IPS-18a (cell line): Measurements from ENCODE around the gene CCDC127.
A peak's percentile ranks its signal among the peaks of the same experiment; 100 is the strongest.
"Not testable (repeated sequence)": the region's sequence is repeated elsewhere in the genome, so short reads cannot be mapped to it uniquely, and the experiment has no call there.

Source experiments
- H3K27ac ChIP-seq: one replicate; pipeline ENCODE4 v1.5.1; 2013; ENCODE audit warnings: low read length
- H3K27me3 ChIP-seq: one replicate; pipeline ENCODE4 v1.6.1; 2013; ENCODE audit warnings: mild to moderate bottlenecking, low read length; ENCODE audit not compliant: control insufficient read depth, insufficient read depth
- H3K36me3 ChIP-seq: one replicate; pipeline ENCODE4 v1.6.1; 2013; ENCODE audit warnings: low read depth, low read length; ENCODE audit not compliant: control insufficient read depth
- H3K4me1 ChIP-seq: one replicate; pipeline ENCODE4 v1.6.1; 2013; ENCODE audit warnings: low read depth, low read length; ENCODE audit not compliant: control insufficient read depth
- H3K4me3 ChIP-seq: one replicate; pipeline ENCODE4 v1.5.1; 2013; ENCODE audit warnings: low read length
- H3K9ac ChIP-seq: one replicate; pipeline ENCODE4 v1.6.1; 2013; ENCODE audit warnings: mild to moderate bottlenecking, low read length, moderate library complexity
- H3K9me3 ChIP-seq: one replicate; pipeline ENCODE4 v1.6.1; 2013; ENCODE audit warnings: low read depth, low read length; ENCODE audit not compliant: control insufficient read depth

Gene CCDC127

DNA sequence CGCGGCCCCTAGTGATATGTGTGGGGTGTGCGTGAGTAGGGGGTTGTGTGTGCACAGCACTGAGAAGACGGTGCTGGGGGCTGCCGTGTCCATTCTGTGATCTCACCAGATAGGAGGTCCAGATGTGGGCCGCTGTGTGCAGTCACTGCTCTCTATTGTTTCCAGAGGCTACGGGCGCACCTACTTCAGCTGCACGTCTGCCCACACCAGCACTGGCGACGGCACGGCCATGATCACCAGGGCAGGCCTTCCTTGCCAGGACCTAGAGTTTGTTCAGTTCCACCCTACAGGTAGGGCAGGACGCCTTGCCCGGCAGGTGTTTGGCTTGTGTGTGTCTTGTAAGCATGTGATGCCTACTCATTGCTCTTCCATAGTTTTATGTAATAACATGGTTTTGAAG, 12.8 kb upstream of the CCDC127 start:
- Histone ChIP-seq H3K27ac (no peak overlapping the region), H3K4me3 (no peak overlapping the region), H3K27me3 (no peaks in the 10 kb centered on the region), H3K9me3 (no peaks in the 10 kb centered on the region), H3K9ac (no peak overlapping the region), H3K4me1 (no peaks in the 10 kb centered on the region), H3K36me3 (peaks cover 64% of the 10 kb centered on the region)

GRCh38 chr5:228886-229285, 10.9 kb upstream of the CCDC127 start:
- Histone ChIP-seq H3K36me3 (peaks cover 68% of the 10 kb centered on the region), H3K27ac (no peak overlapping the region), H3K9me3 (no peaks in the 10 kb centered on the region), H3K4me1 (no peaks in the 10 kb centered on the region), H3K4me3 (no peak overlapping the region), H3K9ac (no peak overlapping the region), H3K27me3 (no peaks in the 10 kb centered on the region)

DNA sequence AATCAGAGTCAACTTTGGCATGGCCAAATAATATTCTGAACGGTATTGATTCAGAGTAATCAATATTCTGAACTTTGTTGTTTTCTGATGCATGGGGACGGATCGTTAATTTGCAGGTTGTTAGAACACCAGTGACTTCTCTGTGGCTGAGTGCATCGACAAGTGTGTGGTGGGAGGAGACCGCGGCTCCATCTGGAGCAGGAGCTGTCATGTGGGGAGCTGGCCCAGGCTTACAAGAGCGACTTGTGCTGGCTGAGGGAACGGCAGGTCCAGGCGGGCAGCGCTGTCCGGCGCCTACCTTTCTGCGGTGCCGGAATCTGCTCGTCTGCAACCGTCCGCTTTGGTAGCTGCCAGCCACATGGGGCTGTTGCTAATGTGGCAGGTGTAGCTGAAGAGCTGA, 9.4 kb upstream of the CCDC127 start:
- not testable (repeated sequence) for H3K27ac ChIP-seq, H3K27me3 ChIP-seq, H3K9ac ChIP-seq, H3K4me1 ChIP-seq, H3K4me3 ChIP-seq, H3K9me3 ChIP-seq
- peaks cover 59% of the 10 kb centered on the region for H3K36me3 ChIP-seq

DNA sequence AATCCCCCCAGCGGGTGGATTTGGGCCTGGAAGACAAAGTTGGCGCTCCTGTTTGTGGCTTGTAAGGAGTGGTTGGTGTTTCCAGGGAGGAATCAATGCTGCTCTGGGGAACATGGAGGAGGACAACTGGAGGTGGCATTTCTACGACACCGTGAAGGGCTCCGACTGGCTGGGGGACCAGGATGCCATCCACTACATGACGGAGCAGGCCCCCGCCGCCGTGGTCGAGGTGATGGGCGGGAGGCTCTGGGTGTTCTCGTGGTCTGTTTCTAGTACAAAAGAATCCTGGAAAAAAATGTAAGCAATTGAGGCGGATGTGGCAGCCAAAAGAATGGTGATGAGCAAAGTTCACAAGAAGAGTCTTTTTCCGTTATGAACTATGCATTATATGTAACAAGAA, 7.4 kb upstream of the CCDC127 start:
- no peaks in the 10 kb centered on the region for H3K4me1 ChIP-seq
- H3K27me3 ChIP-seq, result no peaks in the 10 kb centered on the region
- no peak overlapping the region for H3K27ac ChIP-seq
- no peak overlapping the region for H3K9ac ChIP-seq
- peaks cover 53% of the 10 kb centered on the region for H3K36me3 ChIP-seq
- H3K9me3 ChIP-seq, result no peaks in the 10 kb centered on the region
- no peak overlapping the region for H3K4me3 ChIP-seq

DNA sequence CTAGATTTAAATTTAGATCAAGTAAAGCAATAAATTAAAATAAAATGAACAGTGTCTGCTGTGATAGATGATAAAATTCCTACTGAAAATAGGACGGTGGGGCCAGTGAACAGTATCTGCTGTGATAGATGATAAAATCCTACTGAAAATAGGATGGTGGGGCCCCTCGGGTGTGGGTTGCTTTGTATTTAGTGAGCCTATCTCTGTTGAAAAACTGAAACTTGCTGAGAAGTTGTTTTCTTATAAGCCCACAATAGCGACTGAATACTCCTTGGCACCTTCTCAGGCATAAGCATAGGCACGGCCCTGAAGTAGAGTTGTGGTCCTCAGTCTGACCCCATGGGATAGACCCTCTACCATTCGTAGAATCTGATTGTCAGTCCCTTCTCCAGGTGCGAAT, 5.8 kb upstream of the CCDC127 start:
- Histone ChIP-seq H3K27me3 (no peaks in the 10 kb centered on the region), H3K9me3 (no peaks in the 10 kb centered on the region), H3K27ac (no peak overlapping the region), H3K4me3 (no peak overlapping the region), H3K9ac (no peak overlapping the region), H3K4me1 (peaks cover 9% of the 10 kb centered on the region), H3K36me3 (peaks cover 41% of the 10 kb centered on the region)

- peaks cover 35% of the 10 kb centered on the region for H3K36me3 ChIP-seq
- H3K9ac ChIP-seq, H3K9me3 ChIP-seq, H3K4me3 ChIP-seq, H3K27me3 ChIP-seq, H3K27ac ChIP-seq, H3K4me1 ChIP-seq: not testable (repeated sequence)
Observed at GRCh38 chr5:222951-223715, 5.2 kb upstream of the CCDC127 start.

DNA sequence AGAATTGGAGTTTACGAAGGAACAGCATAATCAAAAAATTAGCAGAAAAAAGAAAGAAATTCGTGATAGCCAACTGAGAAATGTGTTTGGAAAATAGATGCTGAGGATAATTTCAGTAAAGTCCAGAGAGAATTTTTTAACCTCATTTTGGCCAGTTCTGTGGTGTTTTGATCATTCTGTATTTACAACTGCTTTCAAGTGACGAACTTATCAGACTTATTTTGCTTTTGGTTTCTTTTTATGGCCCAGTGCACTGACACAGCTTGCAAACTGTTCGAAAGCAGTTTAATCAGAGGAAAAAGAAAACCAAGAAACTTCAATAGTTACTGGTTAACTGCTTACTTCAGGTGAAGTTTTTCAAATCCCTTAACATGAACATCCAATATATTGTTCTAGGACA, 2.0 kb upstream of the CCDC127 start:
- Histone ChIP-seq H3K27ac (no peak overlapping the region), H3K9me3 (no peaks in the 10 kb centered on the region), H3K36me3 (peaks cover 10% of the 10 kb centered on the region), H3K4me3 (peak overlapping the region; percentile 95), H3K27me3 (no peaks in the 10 kb centered on the region), H3K9ac (peak overlapping the region; percentile 72), H3K4me1 (peaks cover 9% of the 10 kb centered on the region)

DNA sequence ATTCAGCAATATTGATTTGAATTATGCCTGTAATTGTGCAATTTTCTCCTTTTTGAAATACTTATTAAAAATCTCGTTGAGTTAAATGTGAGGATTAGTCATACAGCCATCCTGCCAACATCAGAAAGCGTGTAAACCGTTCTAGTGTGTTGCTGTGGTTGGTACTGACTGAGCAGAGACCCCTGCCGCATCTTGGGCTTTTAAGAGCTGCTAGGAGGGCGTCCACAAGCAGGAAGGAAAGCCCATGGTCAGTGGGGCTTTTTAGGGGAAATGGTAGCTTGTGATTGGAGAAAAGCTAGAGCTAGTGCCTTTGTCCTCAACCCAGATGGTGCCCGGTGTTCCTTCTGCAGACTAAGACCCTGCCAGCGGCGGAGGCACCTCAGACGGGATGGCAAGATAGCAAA, 1.5 kb upstream of the CCDC127 start:
- H3K27ac ChIP-seq, result no peak overlapping the region
- H3K4me3 ChIP-seq, result peak overlapping the region; percentile 95
- peaks cover 9% of the 10 kb centered on the region for H3K4me1 ChIP-seq
- peaks cover 5% of the 10 kb centered on the region for H3K36me3 ChIP-seq
- H3K9ac ChIP-seq, result peak overlapping the region; percentile 72
- no peaks in the 10 kb centered on the region for H3K9me3 ChIP-seq
- no peaks in the 10 kb centered on the region for H3K27me3 ChIP-seq

DNA sequence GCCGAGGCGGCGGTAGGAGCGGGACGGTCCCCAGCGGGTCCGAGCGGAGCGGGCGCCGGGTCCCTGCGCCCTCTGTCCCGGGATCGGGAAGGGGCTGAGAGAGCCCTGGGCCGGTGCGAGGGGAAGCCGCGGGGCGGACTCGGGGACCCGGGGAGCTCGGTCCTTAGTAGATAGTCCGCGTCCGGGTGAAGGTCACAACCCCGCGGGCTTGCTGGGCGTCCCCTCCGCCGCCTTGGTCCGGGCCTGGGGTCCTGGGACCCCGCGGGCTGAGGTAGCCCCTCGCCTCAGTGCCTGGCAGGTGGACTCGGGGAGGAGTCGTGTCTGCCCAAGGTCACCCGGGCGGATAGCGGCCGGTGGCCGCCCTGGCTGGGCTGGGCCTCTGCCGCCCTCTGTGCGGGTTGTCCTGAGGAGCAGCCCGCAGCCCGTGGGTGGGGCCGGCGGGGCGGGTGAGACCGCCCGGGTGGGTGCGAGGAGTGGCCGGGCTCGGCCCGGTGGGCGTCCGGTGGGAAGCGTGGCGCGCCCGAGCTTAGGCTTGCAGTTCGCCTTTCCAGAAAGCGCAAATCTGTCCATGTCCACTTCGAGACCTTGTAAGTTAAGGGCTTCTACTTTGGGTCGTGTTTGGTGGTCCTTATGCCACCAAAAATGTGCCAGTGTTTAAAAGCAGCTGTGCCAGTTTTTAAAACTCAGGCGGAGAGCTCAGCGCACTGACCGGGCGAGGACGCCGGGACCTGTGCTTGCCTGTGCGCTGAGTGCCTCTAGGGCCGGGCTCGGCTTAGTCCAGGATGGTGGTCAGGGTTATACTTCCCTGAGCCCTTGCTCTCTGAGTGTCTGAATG, 721 bp upstream of the CCDC127 start:
- no peaks in the 10 kb centered on the region for H3K9me3 ChIP-seq
- H3K4me1 ChIP-seq, result peaks cover 9% of the 10 kb centered on the region
- no peak overlapping the region for H3K27ac ChIP-seq
- peaks cover 4% of the 10 kb centered on the region for H3K36me3 ChIP-seq
- peak overlapping the region; percentile 72 for H3K9ac ChIP-seq
- no peaks in the 10 kb centered on the region for H3K27me3 ChIP-seq
- peak overlapping the region; percentile 95 for H3K4me3 ChIP-seq

DNA sequence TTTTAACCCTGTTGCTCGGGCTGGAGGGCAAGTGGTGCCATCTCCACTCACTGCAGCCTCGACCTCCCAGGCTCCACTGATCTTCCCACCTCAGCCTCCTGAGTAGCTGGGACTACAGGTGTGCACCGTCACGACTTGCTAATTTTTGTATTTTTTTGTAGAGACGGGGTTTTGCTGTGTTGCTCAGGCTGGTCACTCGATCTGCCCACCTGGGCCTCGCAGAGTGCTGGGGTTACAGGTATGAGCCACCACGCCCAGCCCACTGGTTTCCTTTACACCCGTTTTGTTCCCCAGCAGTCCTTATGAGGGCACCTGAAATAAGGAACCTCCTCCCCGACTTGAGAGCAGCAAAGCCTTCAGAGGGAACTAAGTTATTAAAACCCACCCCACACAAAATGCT, 1.9 kb downstream of the CCDC127 start:
- not testable (repeated sequence) for H3K9me3 ChIP-seq, H3K27ac ChIP-seq, H3K4me1 ChIP-seq, H3K4me3 ChIP-seq, H3K36me3 ChIP-seq, H3K9ac ChIP-seq, H3K27me3 ChIP-seq

GRCh38 chr5:215256-215655, 2.7 kb downstream of the CCDC127 start:
- not testable (repeated sequence) for H3K4me3 ChIP-seq, H3K9ac ChIP-seq, H3K4me1 ChIP-seq, H3K27me3 ChIP-seq, H3K27ac ChIP-seq, H3K9me3 ChIP-seq, H3K36me3 ChIP-seq
